HepG2 (cell line): ENCODE data around the gene PCYT2. TPM values are rescaled to one million over a fixed set of nuclear protein-coding genes. Genes with fewer than 3 reads are reported as not detected.

ENCODE experiments used
- BRD4 ChIP-seq: sonication (generic); formaldehyde crosslinking; IDR thresholded peaks from 2 replicates; pipeline ENCODE4 v1.4.0; 2020; ENCODE audit warnings: missing genetic modification reagents
- CENPBD1 ChIP-seq: sonication (generic); formaldehyde crosslinking; IDR thresholded peaks from 2 replicates; pipeline ENCODE4 v1.8.0; 2022; ENCODE audit warnings: missing genetic modification reagents, low read depth, mild to moderate bottlenecking, borderline replicate concordance
- CENPT ChIP-seq: sonication (generic); formaldehyde crosslinking; IDR thresholded peaks from 2 replicates; pipeline ENCODE4 v1.8.0; 2022; ENCODE audit warnings: low read depth, mild to moderate bottlenecking, moderate library complexity, missing genetic modification reagents
- DPF2 ChIP-seq: sonication (generic); formaldehyde crosslinking; IDR thresholded peaks from 2 replicates; pipeline ENCODE4 v1.4.0; 2020; ENCODE audit warnings: mild to moderate bottlenecking, low read depth, missing genetic modification reagents, borderline replicate concordance
- ETV6 ChIP-seq: sonication (generic); formaldehyde crosslinking; conservative IDR thresholded peaks from 2 replicates; pipeline ENCODE4 v1.4.0; 2020; ENCODE audit warnings: missing genetic modification reagents
- HCFC1 ChIP-seq: fragments of 150-350 bp; IDR thresholded peaks from 2 replicates; pipeline ENCODE4 v1.6.1; 2014; ENCODE audit warnings: low read depth, low read length
- HMGXB4 ChIP-seq, 2 experiments: sonication (generic) in 1 of 2; formaldehyde crosslinking in 1 of 2; IDR thresholded peaks; 2 replicates each; pipeline versions ENCODE4 v1.4.0 to v1.6.1; 2018 to 2020; ENCODE audit warnings: missing genetic modification reagents in 2 of 2, borderline replicate concordance in 1 of 2, low read depth in 1 of 2, mild to moderate bottlenecking in 1 of 2, missing biosample characterization in 1 of 2
- MAFG ChIP-seq: sonication (generic); formaldehyde crosslinking; IDR thresholded peaks from 2 replicates; pipeline ENCODE4 v1.5.1; 2020; ENCODE audit warnings: mild to moderate bottlenecking, missing genetic modification reagents
- NCOA1 ChIP-seq: sonication (generic); formaldehyde crosslinking; IDR thresholded peaks from 2 replicates; pipeline ENCODE4 v1.9.0; 2021; ENCODE audit warnings: missing genetic modification reagents
- NFIB ChIP-seq: sonication (generic); formaldehyde crosslinking; IDR thresholded peaks from 2 replicates; pipeline ENCODE4 v1.9.0; 2021; ENCODE audit warnings: missing genetic modification reagents, mild to moderate bottlenecking, borderline replicate concordance
- POGK ChIP-seq: sonication (generic); formaldehyde crosslinking; conservative IDR thresholded peaks from 2 replicates; pipeline ENCODE4 v1.8.0; 2022; ENCODE audit warnings: mild to moderate bottlenecking, moderate library complexity, missing genetic modification reagents
- POGZ ChIP-seq: sonication (generic); formaldehyde crosslinking; IDR thresholded peaks from 2 replicates; pipeline ENCODE4 v1.4.0; 2020; ENCODE audit warnings: mild to moderate bottlenecking, missing genetic modification reagents
- RBM39 ChIP-seq: fragments of 200-400 bp; formaldehyde crosslinking; IDR thresholded peaks from one replicate; pipeline ENCODE4 v1.6.1; 2018; ENCODE audit warnings: antibody characterized with exemption, mild to moderate bottlenecking, low read depth, low read length; ENCODE audit not compliant: poor library complexity, severe bottlenecking
- RORA ChIP-seq: sonication (generic); formaldehyde crosslinking; IDR thresholded peaks from 2 replicates; pipeline ENCODE4 v1.5.0; 2020; ENCODE audit warnings: mild to moderate bottlenecking, missing genetic modification reagents, moderate library complexity
- SP5 ChIP-seq: IDR thresholded peaks from 2 replicates; pipeline ENCODE4 v1.6.1; 2016; ENCODE audit warnings: low read depth, borderline replicate concordance
- ZBTB7B ChIP-seq: sonication (generic); formaldehyde crosslinking; IDR thresholded peaks from 2 replicates; pipeline ENCODE4 v1.4.0; 2020; ENCODE audit warnings: missing genetic modification reagents
- ZEB1 ChIP-seq: IDR thresholded peaks from 2 replicates; pipeline ENCODE4 v1.6.1; 2012; ENCODE audit warnings: mild to moderate bottlenecking, low read depth, inconsistent platforms; ENCODE audit not compliant: insufficient replicate concordance
- ZMAT3 ChIP-seq: sonication (generic); formaldehyde crosslinking; conservative IDR thresholded peaks from 2 replicates; pipeline ENCODE4 v1.7.0; 2021; ENCODE audit warnings: missing genetic modification reagents
- ZNF235 ChIP-seq: sonication (generic); formaldehyde crosslinking; IDR thresholded peaks from 2 replicates; pipeline ENCODE4 v1.8.1; 2023; ENCODE audit warnings: mild to moderate bottlenecking, missing genetic modification reagents, borderline replicate concordance
- ZNF562 ChIP-seq: sonication (generic); formaldehyde crosslinking; IDR thresholded peaks from 2 replicates; pipeline ENCODE4 v1.8.0; 2022; ENCODE audit warnings: missing genetic modification reagents, borderline replicate concordance
- ZNF567 ChIP-seq: sonication (generic); formaldehyde crosslinking; IDR thresholded peaks from 2 replicates; pipeline ENCODE4 v1.8.1; 2023; ENCODE audit warnings: mild to moderate bottlenecking, missing genetic modification reagents, borderline replicate concordance
- ZNF574 ChIP-seq: sonication (generic); formaldehyde crosslinking; IDR thresholded peaks from 2 replicates; pipeline ENCODE4 v1.4.0; 2020; ENCODE audit warnings: missing genetic modification reagents
- ZNF672 ChIP-seq: sonication (generic); formaldehyde crosslinking; IDR thresholded peaks from 2 replicates; pipeline ENCODE4 v1.8.1; 2022; ENCODE audit warnings: missing genetic modification reagents
- polyA plus RNA-seq, 8 experiments: library from polyadenylated mRNA; depleted of rRNA in 3 of 8; stranded (reverse) in 7 of 8; unstranded in 1 of 8; fragments of >200 nt; fragmentation: Illumina TruSeq in 4 of 8; extraction: Trizol in 4 of 8; gene quantifications; 2 replicates each; pipeline versions ENCODE4 v1.2.1 to v1.2.3, GENCODE V29; 2011 to 2016; ENCODE audit warnings: low read depth in 4 of 8, missing spikeins in 1 of 8, mixed read lengths in 1 of 8; ENCODE audit not compliant: insufficient read depth in 1 of 8
- total RNA-seq, 5 experiments: library from RNA; depleted of rRNA; stranded (reverse); fragments of >200 nt; fragmentation: Illumina TruSeq; extraction: Trizol; gene quantifications; 2 replicates each; pipeline ENCODE4 v1.2.3, GENCODE V29; 2016; ENCODE audit warnings: low read depth in 1 of 5

Gene PCYT2
- total and polyA plus RNA-seq, 2 of the 13 experiments (the other 11 are each of a cell fraction or from before 2014, with no cell fraction given), result 147 to 297 TPM

GRCh38 chr17:81926451-81927151 is 15.4 kb upstream of the PCYT2 start (continued):
- TF ChIP-seq ZEB1, result no peak
- no peak for TF ChIP-seq ZNF562
- no peak for TF ChIP-seq CENPBD1 (CRISPR knock-in tag)
- TF ChIP-seq SP5 (CRISPR knock-in tag), result peak; percentile 35; the same call in 1 of the 2 replicates
- TF ChIP-seq DPF2, result no peak
- peak; percentile 92 for TF ChIP-seq MAFG (CRISPR knock-in tag)
- no peak for TF ChIP-seq ZNF235 (CRISPR knock-in tag)
- TF ChIP-seq NCOA1 (CRISPR knock-in tag), result 0 out of 2 replicates have a peak, but pooled peaks have one; percentile 5
- no peak for TF ChIP-seq RORA
- peak in 1 of 2 experiments; percentile 67; a peak in 1 of 4 replicates for TF ChIP-seq HMGXB4 (CRISPR knock-in tag; IDR thresholded peaks at IDR 0.05; ENCODE audit: borderline replicate concordance in 1 of 2, low read depth in 1 of 2)
- TF ChIP-seq POGZ (CRISPR knock-in tag), result peak; percentile 59; the same call in 1 of the 2 replicates
- no peak; the same call in 1 of the 2 replicates for TF ChIP-seq ETV6 (CRISPR knock-in tag)
- peak; percentile 59 for TF ChIP-seq RBM39
- TF ChIP-seq NFIB (CRISPR knock-in tag), result no peak
- 0 out of 2 replicates have a peak, but pooled peaks have one; percentile 28 for TF ChIP-seq ZNF567 (CRISPR knock-in tag)
- 0 out of 2 replicates have a peak, but pooled peaks have one; percentile 23 for TF ChIP-seq ZMAT3 (CRISPR knock-in tag)
- TF ChIP-seq ZNF574, result peak; percentile 69; the same call in 1 of the 2 replicates
- TF ChIP-seq POGK (CRISPR knock-in tag), result 0 out of 2 replicates have a peak, but pooled peaks have one; percentile 5
- TF ChIP-seq CENPT (CRISPR knock-in tag), result no peak
- TF ChIP-seq ZNF672 (CRISPR knock-in tag), result no peak
- TF ChIP-seq BRD4, result 0 out of 2 replicates have a peak, but pooled peaks have one; percentile 15
- TF ChIP-seq HCFC1, result no peak
- TF ChIP-seq ZBTB7B (CRISPR knock-in tag), result peak; percentile 58; the same call in 1 of the 2 replicates
